Nephron (organoid): ENCODE data around the gene E2F3.

Experiments used
- H3K27ac Mint-ChIP-seq, 3 experiments: 2 replicates each; pipeline ENCODE4 v1.8.0; 2020; ENCODE audit warnings: mixed read lengths in 3 of 3, mild to moderate bottlenecking in 2 of 3, moderate library complexity in 1 of 3
- H3K27me3 Mint-ChIP-seq: 2 replicates; pipeline ENCODE4 v1.8.0; 2021; ENCODE audit warnings: low read depth, mild to moderate bottlenecking, moderate library complexity, mixed read lengths
- H3K36me3 Mint-ChIP-seq: 2 replicates; pipeline ENCODE4 v1.8.0; 2020; ENCODE audit warnings: low read depth, mixed read lengths
- H3K4me1 Mint-ChIP-seq: 2 replicates; pipeline ENCODE4 v1.8.0; 2020; ENCODE audit warnings: mixed read lengths
- H3K4me3 Mint-ChIP-seq, 3 experiments: 2 replicates each; pipeline ENCODE4 v1.8.0; 2020; ENCODE audit warnings: mild to moderate bottlenecking in 3 of 3, mixed read lengths in 3 of 3, moderate library complexity in 2 of 3
- H3K9me3 Mint-ChIP-seq: 2 replicates; pipeline ENCODE4 v1.8.0; 2020; ENCODE audit warnings: mixed read lengths
- CTCF ChIP-seq, 3 experiments: fragments of 200-600 bp; sonication (generic); IDR thresholded peaks; one replicate each; pipeline ENCODE4 v1.5.0; 2021; ENCODE audit warnings: antibody characterized with exemption in 3 of 3; ENCODE audit not compliant: unreplicated experiment in 3 of 3

E2F3 gene

GRCh38 chr6:20362623-20363022 is 39.1 kb upstream of the E2F3 start:
- Mint-ChIP-seq H3K36me3 (no peaks in the 10 kb centered on the region), H3K4me1 (no peaks in the 10 kb centered on the region), H3K9me3 (no peaks in the 10 kb centered on the region), H3K27me3 (no peaks in the 10 kb centered on the region), H3K27ac (no peak overlapping the region), H3K4me3 (no peak overlapping the region)
- no peak for TF ChIP-seq CTCF (IDR thresholded peaks at IDR 0.05; ENCODE audit: unreplicated experiment in 3 of 3)

GRCh38 chr6:20364327-20364726 is 37.4 kb upstream of the E2F3 start:
- Mint-ChIP-seq H3K36me3 (no peaks in the 10 kb centered on the region), H3K9me3 (no peaks in the 10 kb centered on the region), H3K27ac (no peak overlapping the region), H3K4me1 (no peaks in the 10 kb centered on the region), H3K27me3 (no peaks in the 10 kb centered on the region), H3K4me3 (no peak overlapping the region)
- TF ChIP-seq CTCF (IDR thresholded peaks at IDR 0.05; ENCODE audit: unreplicated experiment in 3 of 3): no peak

- Mint-ChIP-seq H3K4me1 (no peaks in the 10 kb centered on the region), H3K36me3 (no peaks in the 10 kb centered on the region), H3K27ac (no peak overlapping the region), H3K27me3 (no peaks in the 10 kb centered on the region), H3K4me3 (no peak overlapping the region), H3K9me3 (no peaks in the 10 kb centered on the region)
- TF ChIP-seq CTCF (IDR thresholded peaks at IDR 0.05; ENCODE audit: unreplicated experiment in 3 of 3): no peak
These were observed 36.2 kb upstream of the E2F3 start for GRCh38 chr6:20365456-20365855.

- no peaks in the 10 kb centered on the region for H3K9me3 Mint-ChIP-seq
These were observed 35.4 kb upstream of the E2F3 start for GRCh38 chr6:20366082-20366830.

GRCh38 chr6:20367743-20368485 is 33.8 kb upstream of the E2F3 start:
- no peak for TF ChIP-seq CTCF (IDR thresholded peaks at IDR 0.05; ENCODE audit: unreplicated experiment in 3 of 3)
- H3K36me3 Mint-ChIP-seq: no peaks in the 10 kb centered on the region
- H3K9me3 Mint-ChIP-seq: no peaks in the 10 kb centered on the region
- H3K4me3 Mint-ChIP-seq: no peak overlapping the region
- no peak overlapping the region for H3K27ac Mint-ChIP-seq
- no peaks in the 10 kb centered on the region for H3K27me3 Mint-ChIP-seq
- no peaks in the 10 kb centered on the region for H3K4me1 Mint-ChIP-seq

More at GRCh38 chr6:20366082-20366830, 35.4 kb upstream of the E2F3 start:
- Mint-ChIP-seq H3K4me3 (no peak overlapping the region), H3K4me1 (no peaks in the 10 kb centered on the region), H3K27ac (no peak overlapping the region), H3K36me3 (no peaks in the 10 kb centered on the region), H3K27me3 (no peaks in the 10 kb centered on the region)
- TF ChIP-seq CTCF (IDR thresholded peaks at IDR 0.05; ENCODE audit: unreplicated experiment in 3 of 3): no peak
